Brain microvascular endothelial cell (primary cell): ENCODE data around the gene ADPRHL1.

ENCODE experiments used
- DNase-seq: peaks from one replicate; pipeline ENCODE4 v3.0.0-alpha.2; 2020
- H3K27ac ChIP-seq: fragments of 250-450 bp; sonication (Bioruptor Pico); 2 replicates; pipeline ENCODE4 v1.5.1; 2020; ENCODE audit warnings: mild to moderate bottlenecking, moderate library complexity
- H3K27me3 ChIP-seq: fragments of 250-450 bp; sonication (Bioruptor Pico); replicated peaks from 2 replicates; pipeline ENCODE4 v1.5.1; 2020; ENCODE audit warnings: mild to moderate bottlenecking
- H3K36me3 ChIP-seq: fragments of 250-450 bp; sonication (Bioruptor Pico); replicated peaks from 2 replicates; pipeline ENCODE4 v1.5.1; 2020; ENCODE audit warnings: mild to moderate bottlenecking
- H3K4me3 ChIP-seq: 2 replicates; pipeline ENCODE4 v1.5.1; 2011; ENCODE audit warnings: low read depth, mild to moderate bottlenecking, control low read depth, low read length, moderate library complexity
- in situ Hi-C: cut with HindIII; loops from 2 replicates; pipeline ENCODE4 v1.10.0; 2017; ENCODE audit warnings: low sequenced_read_pairs, low pct_ligation_motif_present
- TF ChIP-seq, protein P1 (sequence below): IDR thresholded peaks from 2 replicates; pipeline ENCODE4 v1.5.1; 2011; ENCODE audit warnings: low read depth, mild to moderate bottlenecking, moderate library complexity, low read length, control low read depth, inconsistent platforms; ENCODE audit errors: missing control alignments

The ADPRHL1 gene

DNA sequence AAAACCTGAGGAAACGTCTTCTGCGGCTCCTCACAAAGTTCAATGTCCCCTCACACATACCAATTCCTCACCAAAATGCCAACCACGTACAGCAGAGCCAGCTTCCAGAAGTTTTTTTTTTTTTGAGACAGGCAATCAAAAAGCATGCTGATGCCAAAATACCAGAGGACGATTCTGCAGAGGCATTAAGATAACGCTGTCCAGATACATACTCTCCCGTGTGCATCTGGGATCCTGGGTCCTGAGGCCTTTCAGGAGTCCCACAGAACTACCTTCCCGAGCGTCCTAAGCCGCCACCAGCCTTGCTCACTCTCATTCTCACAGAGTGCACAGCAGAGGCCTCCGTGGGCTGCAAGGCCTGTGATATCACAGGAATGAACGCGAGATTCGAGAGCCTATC lies 32.3 kb upstream of the ADPRHL1 start:
- H3K27me3 ChIP-seq, result no peaks in the 10 kb centered on the region
- no peak overlapping the region for H3K27ac ChIP-seq
- no peak overlapping the region for H3K4me3 ChIP-seq
- in situ Hi-C loops, result no loop called here
- TF ChIP-seq, protein P1, sequence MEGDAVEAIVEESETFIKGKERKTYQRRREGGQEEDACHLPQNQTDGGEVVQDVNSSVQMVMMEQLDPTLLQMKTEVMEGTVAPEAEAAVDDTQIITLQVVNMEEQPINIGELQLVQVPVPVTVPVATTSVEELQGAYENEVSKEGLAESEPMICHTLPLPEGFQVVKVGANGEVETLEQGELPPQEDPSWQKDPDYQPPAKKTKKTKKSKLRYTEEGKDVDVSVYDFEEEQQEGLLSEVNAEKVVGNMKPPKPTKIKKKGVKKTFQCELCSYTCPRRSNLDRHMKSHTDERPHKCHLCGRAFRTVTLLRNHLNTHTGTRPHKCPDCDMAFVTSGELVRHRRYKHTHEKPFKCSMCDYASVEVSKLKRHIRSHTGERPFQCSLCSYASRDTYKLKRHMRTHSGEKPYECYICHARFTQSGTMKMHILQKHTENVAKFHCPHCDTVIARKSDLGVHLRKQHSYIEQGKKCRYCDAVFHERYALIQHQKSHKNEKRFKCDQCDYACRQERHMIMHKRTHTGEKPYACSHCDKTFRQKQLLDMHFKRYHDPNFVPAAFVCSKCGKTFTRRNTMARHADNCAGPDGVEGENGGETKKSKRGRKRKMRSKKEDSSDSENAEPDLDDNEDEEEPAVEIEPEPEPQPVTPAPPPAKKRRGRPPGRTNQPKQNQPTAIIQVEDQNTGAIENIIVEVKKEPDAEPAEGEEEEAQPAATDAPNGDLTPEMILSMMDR, result no peak
- H3K36me3 ChIP-seq, result peaks cover 4% of the 10 kb centered on the region
- no peak for DNase-seq

DNA sequence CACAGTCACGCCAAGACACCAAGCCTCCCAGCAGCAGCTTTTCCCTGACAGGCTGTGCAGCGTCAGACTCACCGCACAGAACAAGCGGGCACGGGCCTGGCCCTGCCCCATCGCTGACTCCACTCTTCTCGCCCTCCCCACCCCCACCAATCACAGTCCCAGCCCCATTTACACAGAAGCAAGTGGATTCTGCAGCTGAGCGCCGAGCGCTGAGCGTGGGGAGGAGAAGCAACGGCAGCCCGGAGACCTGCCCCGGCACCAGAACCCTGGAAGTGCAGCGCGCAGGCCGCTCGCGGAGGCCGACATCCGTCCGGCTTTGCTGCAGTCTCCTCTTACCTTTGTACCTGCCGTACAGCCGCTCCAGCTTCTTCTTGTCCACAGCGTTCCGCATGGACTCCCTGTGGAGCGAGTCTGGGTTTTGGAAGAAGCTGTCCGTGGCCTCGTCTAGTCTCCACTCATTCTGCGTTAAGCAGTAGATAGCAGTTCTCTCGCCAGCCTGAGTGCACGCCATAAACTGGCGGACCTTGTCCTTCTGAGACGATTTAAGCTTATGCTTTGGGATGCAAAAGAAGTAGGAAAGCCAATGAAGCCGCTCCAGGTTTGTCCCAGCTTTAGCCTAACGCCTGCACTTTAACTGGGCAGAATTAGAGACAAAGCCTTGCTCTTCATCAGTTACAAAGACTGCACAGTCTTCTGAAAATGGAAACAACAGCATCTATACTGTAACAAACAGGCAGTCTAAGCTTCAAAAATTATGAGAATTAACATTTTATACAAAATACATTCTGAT lies 30.4 kb upstream of the ADPRHL1 start:
- in situ Hi-C loops, result no loop called here
- TF ChIP-seq, protein P1, result no peak

DNA sequence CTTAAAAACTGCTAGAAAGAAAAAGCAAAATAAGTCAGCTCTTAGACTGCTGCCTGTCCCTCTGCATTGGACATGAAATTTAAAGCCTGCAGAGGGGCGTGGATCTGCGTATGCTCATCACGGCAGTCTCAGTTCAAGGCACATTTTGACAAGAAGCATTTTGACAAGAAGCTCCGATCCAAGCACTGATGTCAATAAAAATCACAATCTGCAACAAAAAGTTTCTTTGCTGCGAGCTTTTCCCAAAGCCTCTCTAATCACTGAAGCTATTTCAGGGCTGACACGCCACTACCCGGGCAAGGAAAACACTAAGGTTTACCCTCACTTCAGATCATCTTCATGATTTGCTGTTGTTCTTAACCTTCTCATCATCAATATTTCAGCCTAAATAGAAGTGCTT lies 29.8 kb upstream of the ADPRHL1 start:
- in situ Hi-C loops, result no loop called here
- no peak overlapping the region for H3K4me3 ChIP-seq

More for the DNA sequence above, 30.4 kb upstream of the ADPRHL1 start:
- Histone ChIP-seq H3K27me3 (no peaks in the 10 kb centered on the region), H3K27ac (no peak overlapping the region), H3K36me3 (peaks cover 7% of the 10 kb centered on the region), H3K4me3 (no peak overlapping the region)
- no peak for DNase-seq

DNA sequence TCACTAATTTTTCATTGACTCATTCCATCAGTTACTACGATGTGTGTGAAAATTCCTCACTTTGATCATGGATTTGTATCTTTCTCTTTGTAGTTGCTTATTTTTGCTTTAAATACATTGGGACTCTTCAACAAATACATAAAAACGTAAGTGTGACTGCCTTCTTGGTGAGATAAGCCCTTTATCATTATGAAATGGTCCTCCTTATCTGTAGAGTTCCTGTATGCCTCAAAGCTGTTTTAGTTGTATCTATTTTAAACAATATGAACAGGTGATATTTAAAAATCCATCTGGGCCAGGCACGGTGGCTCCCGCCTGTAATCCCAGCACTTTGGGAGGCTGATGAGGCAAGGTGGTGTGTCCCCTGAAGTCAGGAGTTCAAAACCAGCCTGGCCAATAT lies 25.9 kb upstream of the ADPRHL1 start:
- in situ Hi-C loops, result no loop called here
- no peak overlapping the region for H3K4me3 ChIP-seq
- TF ChIP-seq, protein P1, result no peak
- no peaks in the 10 kb centered on the region for H3K27me3 ChIP-seq
- DNase-seq, result no peak
- H3K36me3 ChIP-seq, result peaks cover 19% of the 10 kb centered on the region
- no peak overlapping the region for H3K27ac ChIP-seq

More for the DNA sequence above, 29.8 kb upstream of the ADPRHL1 start:
- peaks cover 7% of the 10 kb centered on the region for H3K36me3 ChIP-seq
- TF ChIP-seq, protein P1, result no peak
- no peak for DNase-seq
- no peaks in the 10 kb centered on the region for H3K27me3 ChIP-seq
- H3K27ac ChIP-seq, result no peak overlapping the region

DNA sequence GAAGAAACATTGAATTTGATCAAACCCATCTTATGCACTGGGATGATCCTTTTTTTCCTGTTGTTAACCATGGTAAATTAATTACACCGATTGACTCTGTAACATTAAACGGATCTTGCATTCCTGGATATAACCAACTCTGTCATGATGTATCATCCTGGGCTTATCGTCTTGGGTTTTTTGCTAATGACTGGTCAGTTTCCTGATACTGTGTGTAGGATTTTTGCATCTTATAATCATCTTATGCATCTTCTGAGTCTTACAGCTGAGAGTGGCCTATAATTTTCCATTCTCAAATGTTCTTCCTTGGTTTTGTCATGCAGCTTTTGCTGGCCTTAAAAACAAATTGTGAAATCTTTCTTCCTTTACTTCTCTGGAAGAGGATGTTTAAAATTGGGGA lies 24.4 kb upstream of the ADPRHL1 start:
- H3K27ac ChIP-seq, result no peak overlapping the region
- TF ChIP-seq, protein P1, result no peak
- peaks cover 15% of the 10 kb centered on the region for H3K36me3 ChIP-seq
- no peaks in the 10 kb centered on the region for H3K27me3 ChIP-seq
- DNase-seq, result no peak
- in situ Hi-C loops, result no loop called here
- no peak overlapping the region for H3K4me3 ChIP-seq

DNA sequence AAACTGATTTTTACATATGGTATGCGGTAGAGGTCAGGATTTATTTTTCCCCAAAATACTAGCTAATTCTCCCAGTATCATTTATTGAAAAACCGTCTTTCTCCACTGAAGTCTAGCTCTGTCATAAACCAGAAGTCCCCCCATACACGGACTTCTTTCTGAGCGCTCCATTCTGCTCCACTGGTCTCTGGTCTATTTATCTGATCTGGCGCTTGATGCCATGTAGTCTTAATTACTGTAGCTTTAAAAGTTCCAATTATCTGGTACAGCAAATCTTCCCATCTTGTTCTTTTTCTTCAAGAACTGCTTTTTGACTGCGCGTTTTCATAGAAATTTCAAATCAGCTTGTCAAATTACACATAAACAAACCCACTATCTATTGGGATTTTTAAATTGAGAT lies 23.5 kb upstream of the ADPRHL1 start:
- in situ Hi-C loops, result no loop called here
- TF ChIP-seq, protein P1, result no peak
- no peak overlapping the region for H3K27ac ChIP-seq
- H3K27me3 ChIP-seq, result no peaks in the 10 kb centered on the region
- no peak for DNase-seq
- peaks cover 15% of the 10 kb centered on the region for H3K36me3 ChIP-seq
- H3K4me3 ChIP-seq, result no peak overlapping the region
